ENCODE results near the gene RPL37. TPM values are rescaled to one million over a fixed set of nuclear protein-coding genes. Genes with fewer than 3 reads are reported as not detected.
"Not testable (repeated sequence)": the region's sequence is repeated elsewhere in the genome, so short reads cannot be mapped to it uniquely, and the experiment has no call there.

RPL37 gene
- total RNA-seq, 3 donors from 2014 or later (not counting 1 experiment from before 2014, with no cell fraction given), result 961 to 1,288 (median 1,179) TPM

- Histone ChIP-seq H3K9me3 (ENCODE audit: control insufficient read depth, insufficient read depth, low read length) (no peaks in the 10 kb centered on the region), H3K27me3 (ENCODE audit: control insufficient read depth, insufficient read depth, low read length) (no peaks in the 10 kb centered on the region), H3K36me3 (ENCODE audit: control insufficient read depth, insufficient read depth, low read length) (peaks cover 5% of the 10 kb centered on the region), H3K4me1 (ENCODE audit: control insufficient read depth, insufficient read depth, low read length) (peaks cover 8% of the 10 kb centered on the region), H3K4me3 (ENCODE audit: low read length) (no peak overlapping the region), H3K27ac (ENCODE audit: low read length) (no peak overlapping the region)
- TF ChIP-seq CTCF (IDR thresholded peaks at IDR 0.05), result no peak
- DNase-seq, result no peak
- intact Hi-C loops (cut with micrococcal nuclease), result no loop called here
- Mint-ChIP-seq H3K9me3 (peaks cover 0 to 2% of the 10 kb centered on the region in 2 donors), H3K27ac (no peak overlapping the region), H3K36me3 (no peaks in the 10 kb centered on the region), H3K4me3 (no peak overlapping the region), H3K27me3 (ENCODE audit: low read depth in 2 of 2) (no peaks in the 10 kb centered on the region), H3K4me1 (peaks cover 67 to 75% of the 10 kb centered on the region in 2 donors)
- 100% methylated on average over 2 of the region's 3 CpGs for WGBS (ENCODE audit: insufficient coverage)
- no peak for ATAC-seq
These were observed 43.3 kb downstream of the RPL37 start for GRCh38 chr5:40791715-40792139.

GRCh38 chr5:40790947-40791593 is 44.0 kb downstream of the RPL37 start:
- Histone ChIP-seq H3K27ac (ENCODE audit: low read length) (no peak overlapping the region), H3K27me3 (ENCODE audit: control insufficient read depth, insufficient read depth, low read length) (no peaks in the 10 kb centered on the region), H3K4me3 (ENCODE audit: low read length) (no peak overlapping the region), H3K9me3 (ENCODE audit: control insufficient read depth, insufficient read depth, low read length) (no peaks in the 10 kb centered on the region), H3K4me1 (ENCODE audit: control insufficient read depth, insufficient read depth, low read length) (peaks cover 5% of the 10 kb centered on the region), H3K36me3 (ENCODE audit: control insufficient read depth, insufficient read depth, low read length) (peaks cover 5% of the 10 kb centered on the region)
- Mint-ChIP-seq H3K36me3 (no peaks in the 10 kb centered on the region), H3K27ac (peak overlapping the region; percentile 50 to 65), H3K4me1 (peaks cover 67 to 76% of the 10 kb centered on the region in 2 donors), H3K4me3 (no peak overlapping the region), H3K27me3 (ENCODE audit: low read depth in 2 of 2) (no peaks in the 10 kb centered on the region), H3K9me3 (peaks cover 0 to 2% of the 10 kb centered on the region in 2 donors)
- ATAC-seq, result no peak
- 61% methylated on average over 2 of the region's 3 CpGs for WGBS (ENCODE audit: insufficient coverage)
- TF ChIP-seq CTCF (IDR thresholded peaks at IDR 0.05), result no peak
- DNase-seq, result no peak
- intact Hi-C loops (cut with micrococcal nuclease), result no loop called here

GRCh38 chr5:40788941-40789340 is 46.1 kb downstream of the RPL37 start:
- H3K27ac ChIP-seq (ENCODE audit: low read length); ATAC-seq; H3K9me3 Mint-ChIP-seq; H3K36me3 ChIP-seq (ENCODE audit: control insufficient read depth, insufficient read depth, low read length); H3K4me3 ChIP-seq (ENCODE audit: low read length); H3K27me3 ChIP-seq (ENCODE audit: control insufficient read depth, insufficient read depth, low read length); H3K27me3 Mint-ChIP-seq (ENCODE audit: low read depth in 2 of 2); intact Hi-C loops (cut with micrococcal nuclease); H3K36me3 Mint-ChIP-seq; DNase-seq; H3K9me3 ChIP-seq (ENCODE audit: control insufficient read depth, insufficient read depth, low read length); H3K4me1 ChIP-seq (ENCODE audit: control insufficient read depth, insufficient read depth, low read length); H3K4me3 Mint-ChIP-seq: not testable (repeated sequence)
- WGBS (ENCODE audit: insufficient coverage), result 100% methylated on average over 4 of the region's 5 CpGs
- H3K27ac Mint-ChIP-seq, result peak overlapping the region in 1 of 2 donors; percentile 34
- peaks cover 64 to 69% of the 10 kb centered on the region in 2 donors for H3K4me1 Mint-ChIP-seq

GRCh38 chr5:40787986-40788385 is 47.0 kb downstream of the RPL37 start:
- Mint-ChIP-seq H3K4me1 (peaks cover 60 to 68% of the 10 kb centered on the region in 2 donors), H3K27ac (no peak overlapping the region), H3K9me3 (peaks cover 0 to 2% of the 10 kb centered on the region in 2 donors), H3K36me3 (no peaks in the 10 kb centered on the region), H3K27me3 (ENCODE audit: low read depth in 2 of 2) (no peaks in the 10 kb centered on the region), H3K4me3 (no peak overlapping the region)
- no peak for TF ChIP-seq CTCF (IDR thresholded peaks at IDR 0.05)
- no peaks in the 10 kb centered on the region for H3K9me3 ChIP-seq (ENCODE audit: control insufficient read depth, insufficient read depth, low read length)
- 100% methylated on average over 1 of the region's 1 CpG for WGBS (ENCODE audit: insufficient coverage)
- intact Hi-C loops (cut with micrococcal nuclease), result no loop called here
- ATAC-seq (no peak), DNase-seq (no peak)
- no peak overlapping the region for H3K4me3 ChIP-seq (ENCODE audit: low read length)
- H3K36me3 ChIP-seq (ENCODE audit: control insufficient read depth, insufficient read depth, low read length), result peaks cover 5% of the 10 kb centered on the region
- peaks cover 2% of the 10 kb centered on the region for H3K4me1 ChIP-seq (ENCODE audit: control insufficient read depth, insufficient read depth, low read length)
- no peak overlapping the region for H3K27ac ChIP-seq (ENCODE audit: low read length)
- H3K27me3 ChIP-seq (ENCODE audit: control insufficient read depth, insufficient read depth, low read length), result no peaks in the 10 kb centered on the region

- H3K4me3 Mint-ChIP-seq, result not testable (repeated sequence)
These were observed 48.4 kb downstream of the RPL37 start for GRCh38 chr5:40786664-40787063.

More at GRCh38 chr5:40786664-40787063, 48.4 kb downstream of the RPL37 start:
- H3K27ac Mint-ChIP-seq, result peak overlapping the region in 1 of 2 donors; percentile 52
- intact Hi-C loops (cut with micrococcal nuclease); H3K36me3 Mint-ChIP-seq; H3K9me3 Mint-ChIP-seq; DNase-seq; H3K36me3 ChIP-seq (ENCODE audit: control insufficient read depth, insufficient read depth, low read length); ATAC-seq; H3K9me3 ChIP-seq (ENCODE audit: control insufficient read depth, insufficient read depth, low read length); H3K27ac ChIP-seq (ENCODE audit: low read length); H3K4me1 ChIP-seq (ENCODE audit: control insufficient read depth, insufficient read depth, low read length); H3K4me3 ChIP-seq (ENCODE audit: low read length); H3K27me3 Mint-ChIP-seq (ENCODE audit: low read depth in 2 of 2); H3K27me3 ChIP-seq (ENCODE audit: control insufficient read depth, insufficient read depth, low read length): not testable (repeated sequence)
- 94% methylated on average over 2 of the region's 3 CpGs for WGBS (ENCODE audit: insufficient coverage)
- H3K4me1 Mint-ChIP-seq, result peaks cover 71 to 79% of the 10 kb centered on the region in 2 donors
